ENCODE results near the gene FAAH2. TPM values are rescaled to one million over a fixed set of nuclear protein-coding genes. Genes with fewer than 3 reads are reported as not detected.

The FAAH2 gene
- polyA plus RNA-seq, 1 of the 3 experiments (the other 2 are of a cell fraction) = 0.05 TPM

DNA sequence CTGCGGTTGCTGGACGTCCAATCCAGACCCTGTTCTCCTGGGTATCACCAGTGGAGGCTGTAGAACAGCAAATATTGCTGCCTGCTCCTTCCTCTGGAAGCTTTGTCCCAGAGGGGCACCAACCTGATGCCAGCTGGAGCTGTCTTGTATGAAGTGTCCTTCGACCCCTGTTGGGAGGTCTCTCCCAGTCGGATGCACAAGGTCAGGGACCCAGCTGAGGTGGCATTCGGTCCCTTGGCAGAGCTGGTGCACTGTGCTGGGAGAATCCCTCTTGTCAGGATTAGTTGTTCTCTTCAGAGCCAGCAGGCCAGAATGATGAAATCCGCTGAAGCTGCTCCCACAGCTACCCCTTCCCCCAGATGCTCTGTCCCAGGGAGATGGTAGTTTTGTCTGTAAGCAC, 195.0 kb downstream of the FAAH2 start:
- Histone ChIP-seq H3K4me2 (no peak overlapping the region), H4K20me1 (ENCODE audit: insufficient read depth) (no peaks in the 10 kb centered on the region), H2AFZ (ENCODE audit: low read depth) (no peak overlapping the region), H3K9ac (no peak overlapping the region), H3K36me3 (replicated peaks in 1 of 2; ENCODE audit: control insufficient read depth in 1 of 2, insufficient read depth in 2 of 2, low read length in 1 of 2) (no peaks in the 10 kb centered on the region), H3K9me2 (no peaks in the 10 kb centered on the region), H3K27me3 (ENCODE audit: insufficient read depth) (no peaks in the 10 kb centered on the region), H3K27ac (ENCODE audit: low read depth in 2 of 2, low read length in 1 of 2) (no peak overlapping the region), H3K79me2 (ENCODE audit: insufficient read depth) (no peaks in the 10 kb centered on the region), H3K4me1 (ENCODE audit: control insufficient read depth in 1 of 2, insufficient read depth in 2 of 2, low read depth in 1 of 2, low read length in 1 of 2) (no peaks in the 10 kb centered on the region), H3K9me3 (no peaks in the 10 kb centered on the region), H3K4me3 (ENCODE audit: low read depth in 2 of 2, low read length in 1 of 2) (no peak overlapping the region), H3F3A (replicated peaks; ENCODE audit: insufficient read depth) (no peaks in the 10 kb centered on the region)
- WGBS (ENCODE audit: low lambda C conversion rate) = 0% methylated on average over 6 of the region's 6 CpGs
- ChIA-PET POLR2A (no interaction called here), CTCF (no interaction called here)
- TF ChIP-seq, protein P1, sequence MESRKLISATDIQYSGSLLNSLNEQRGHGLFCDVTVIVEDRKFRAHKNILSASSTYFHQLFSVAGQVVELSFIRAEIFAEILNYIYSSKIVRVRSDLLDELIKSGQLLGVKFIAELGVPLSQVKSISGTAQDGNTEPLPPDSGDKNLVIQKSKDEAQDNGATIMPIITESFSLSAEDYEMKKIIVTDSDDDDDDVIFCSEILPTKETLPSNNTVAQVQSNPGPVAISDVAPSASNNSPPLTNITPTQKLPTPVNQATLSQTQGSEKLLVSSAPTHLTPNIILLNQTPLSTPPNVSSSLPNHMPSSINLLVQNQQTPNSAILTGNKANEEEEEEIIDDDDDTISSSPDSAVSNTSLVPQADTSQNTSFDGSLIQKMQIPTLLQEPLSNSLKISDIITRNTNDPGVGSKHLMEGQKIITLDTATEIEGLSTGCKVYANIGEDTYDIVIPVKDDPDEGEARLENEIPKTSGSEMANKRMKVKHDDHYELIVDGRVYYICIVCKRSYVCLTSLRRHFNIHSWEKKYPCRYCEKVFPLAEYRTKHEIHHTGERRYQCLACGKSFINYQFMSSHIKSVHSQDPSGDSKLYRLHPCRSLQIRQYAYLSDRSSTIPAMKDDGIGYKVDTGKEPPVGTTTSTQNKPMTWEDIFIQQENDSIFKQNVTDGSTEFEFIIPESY (IDR thresholded peaks at IDR 0.05; ENCODE audit: borderline replicate concordance, low read depth) = no peak
- TF ChIP-seq, protein P2, sequence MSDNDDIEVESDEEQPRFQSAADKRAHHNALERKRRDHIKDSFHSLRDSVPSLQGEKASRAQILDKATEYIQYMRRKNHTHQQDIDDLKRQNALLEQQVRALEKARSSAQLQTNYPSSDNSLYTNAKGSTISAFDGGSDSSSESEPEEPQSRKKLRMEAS (IDR thresholded peaks at IDR 0.05; ENCODE audit: low read depth) = no peak
- TF ChIP-seq TAF1 (IDR thresholded peaks at IDR 0.05; ENCODE audit: borderline replicate concordance, low read depth, low read length) = no peak
- no peak for DNase-seq

DNA sequence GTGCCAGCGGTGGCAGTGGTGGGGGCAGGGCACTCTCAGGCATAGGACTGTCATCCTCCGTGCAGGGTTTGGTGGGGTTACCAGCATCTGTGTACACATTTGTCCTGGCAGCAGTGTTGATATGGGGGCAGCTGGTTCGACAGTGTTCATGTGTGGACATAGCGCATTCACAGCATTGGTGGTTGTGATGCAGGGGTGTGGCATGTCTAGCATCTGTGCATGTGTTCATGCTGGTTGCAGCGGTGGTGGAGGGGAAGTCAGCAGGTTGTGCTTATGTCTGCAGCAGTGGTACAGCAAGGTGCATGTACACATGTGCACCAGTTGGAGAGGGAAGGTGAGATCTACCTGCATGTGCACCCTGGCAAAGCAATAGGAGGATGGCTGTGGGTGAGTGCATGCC, 230.0 kb downstream of the FAAH2 start:
- Histone ChIP-seq H3F3A (replicated peaks; ENCODE audit: insufficient read depth) (no peaks in the 10 kb centered on the region), H3K27me3 (ENCODE audit: insufficient read depth) (no peaks in the 10 kb centered on the region), H3K9me2 (no peaks in the 10 kb centered on the region), H3K4me3 (ENCODE audit: low read depth in 2 of 2, low read length in 1 of 2) (no peak overlapping the region), H3K9ac (no peak overlapping the region), H3K79me2 (ENCODE audit: insufficient read depth) (no peaks in the 10 kb centered on the region), H3K4me2 (no peak overlapping the region), H3K9me3 (no peaks in the 10 kb centered on the region), H3K27ac (ENCODE audit: low read depth in 2 of 2, low read length in 1 of 2) (no peak overlapping the region), H3K4me1 (ENCODE audit: control insufficient read depth in 1 of 2, insufficient read depth in 2 of 2, low read depth in 1 of 2, low read length in 1 of 2) (no peaks in the 10 kb centered on the region), H4K20me1 (ENCODE audit: insufficient read depth) (no peaks in the 10 kb centered on the region), H2AFZ (ENCODE audit: low read depth) (no peak overlapping the region), H3K36me3 (replicated peaks in 1 of 2; ENCODE audit: control insufficient read depth in 1 of 2, insufficient read depth in 2 of 2, low read length in 1 of 2) (no peaks in the 10 kb centered on the region)
- no peak for DNase-seq
- POLR2A ChIA-PET = no interaction called here
- CTCF ChIA-PET = no interaction called here
- WGBS (ENCODE audit: low lambda C conversion rate) = 12% methylated on average over 3 of the region's 5 CpGs
- TF ChIP-seq PBX3 (IDR thresholded peaks at IDR 0.05) (no peak), FOXM1 (IDR thresholded peaks at IDR 0.05; ENCODE audit: low read depth) (no peak), RAD21 (IDR thresholded peaks at IDR 0.05; ENCODE audit: low read length) (no peak), FOSL2 (IDR thresholded peaks at IDR 0.05; ENCODE audit: borderline replicate concordance, low read depth) (no peak), MXI1 (IDR thresholded peaks at IDR 0.05; ENCODE audit: low read depth, low read length) (no peak), JUND (IDR thresholded peaks at IDR 0.05) (no peak), EP300 (IDR thresholded peaks at IDR 0.05; ENCODE audit: borderline replicate concordance in 1 of 2, low read depth in 1 of 2, low read length in 1 of 2) (no peak), NFIC (IDR thresholded peaks at IDR 0.05; ENCODE audit: borderline replicate concordance) (no peak), NRF1 (IDR thresholded peaks at IDR 0.05; ENCODE audit: low read depth, low read length) (no peak), USF2 (IDR thresholded peaks at IDR 0.05; ENCODE audit: borderline replicate concordance, low read depth, low read length) (no peak), TAF1 (IDR thresholded peaks at IDR 0.05; ENCODE audit: borderline replicate concordance, low read depth, low read length) (no peak), POLR2AphosphoS5 (IDR thresholded peaks at IDR 0.05; ENCODE audit: low read depth, low read length) (no peak)
- TF ChIP-seq, protein P3, sequence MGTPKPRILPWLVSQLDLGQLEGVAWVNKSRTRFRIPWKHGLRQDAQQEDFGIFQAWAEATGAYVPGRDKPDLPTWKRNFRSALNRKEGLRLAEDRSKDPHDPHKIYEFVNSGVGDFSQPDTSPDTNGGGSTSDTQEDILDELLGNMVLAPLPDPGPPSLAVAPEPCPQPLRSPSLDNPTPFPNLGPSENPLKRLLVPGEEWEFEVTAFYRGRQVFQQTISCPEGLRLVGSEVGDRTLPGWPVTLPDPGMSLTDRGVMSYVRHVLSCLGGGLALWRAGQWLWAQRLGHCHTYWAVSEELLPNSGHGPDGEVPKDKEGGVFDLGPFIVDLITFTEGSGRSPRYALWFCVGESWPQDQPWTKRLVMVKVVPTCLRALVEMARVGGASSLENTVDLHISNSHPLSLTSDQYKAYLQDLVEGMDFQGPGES (IDR thresholded peaks at IDR 0.05; ENCODE audit: low read depth, low read length) = no peak
- TF ChIP-seq, protein P2 (IDR thresholded peaks at IDR 0.05; ENCODE audit: low read depth) = no peak
